ENCODE data around the gene PARP4. TPM values are rescaled to one million over a fixed set of nuclear protein-coding genes. Genes with fewer than 3 reads are reported as not detected.
A peak's percentile ranks its signal among the peaks of the same experiment; 100 is the strongest.
"Not testable (repeated sequence)": the region's sequence is repeated elsewhere in the genome, so short reads cannot be mapped to it uniquely, and the experiment has no call there.

PARP4 gene
- total RNA-seq, 1 experiment from 2014 or later = 37.9 TPM

- in situ Hi-C loops (cut with HindIII; ENCODE audit: low pct_unique_long_range_greater_than_20kb, low sequenced_read_pairs) = no loop called here
- no peak for DNase-seq (ENCODE audit: low read depth, low spot score)
Measured at GRCh38 chr13:24463078-24463477, 49.5 kb downstream of the PARP4 start.

DNA sequence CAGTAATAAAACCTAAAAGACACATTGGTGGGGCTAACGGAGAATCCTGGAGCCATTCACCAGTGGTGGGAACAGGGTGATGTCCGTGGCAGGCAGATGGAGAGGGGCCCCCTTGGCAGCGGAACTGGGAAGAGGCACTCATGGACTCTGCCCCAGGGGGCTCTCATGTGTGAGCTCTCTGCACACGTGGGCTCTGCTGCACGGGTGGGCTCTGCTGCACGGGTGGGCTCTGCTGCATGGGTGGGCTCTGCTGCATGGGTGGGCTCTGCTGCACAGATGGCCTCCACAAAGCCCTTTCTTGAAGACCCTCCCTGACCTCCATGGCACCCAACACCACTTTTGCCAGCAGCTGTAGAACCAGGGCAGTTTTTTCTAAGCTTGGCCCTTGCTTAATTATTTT lies 52.3 kb downstream of the PARP4 start:
- DNase-seq (ENCODE audit: low read depth, low spot score) = no peak
- in situ Hi-C loops (cut with HindIII; ENCODE audit: low pct_unique_long_range_greater_than_20kb, low sequenced_read_pairs) = no loop called here

- in situ Hi-C loops (cut with HindIII; ENCODE audit: low pct_unique_long_range_greater_than_20kb, low sequenced_read_pairs) = no loop called here
Measured at GRCh38 chr13:24459726-24460125, 52.9 kb downstream of the PARP4 start.

GRCh38 chr13:24459234-24459633 lies 53.3 kb downstream of the PARP4 start:
- in situ Hi-C loops (cut with HindIII; ENCODE audit: low pct_unique_long_range_greater_than_20kb, low sequenced_read_pairs) = no loop called here
- no peak for DNase-seq (ENCODE audit: low read depth, low spot score)

More at GRCh38 chr13:24459726-24460125, 52.9 kb downstream of the PARP4 start:
- no peak for DNase-seq (ENCODE audit: low read depth, low spot score)

DNA sequence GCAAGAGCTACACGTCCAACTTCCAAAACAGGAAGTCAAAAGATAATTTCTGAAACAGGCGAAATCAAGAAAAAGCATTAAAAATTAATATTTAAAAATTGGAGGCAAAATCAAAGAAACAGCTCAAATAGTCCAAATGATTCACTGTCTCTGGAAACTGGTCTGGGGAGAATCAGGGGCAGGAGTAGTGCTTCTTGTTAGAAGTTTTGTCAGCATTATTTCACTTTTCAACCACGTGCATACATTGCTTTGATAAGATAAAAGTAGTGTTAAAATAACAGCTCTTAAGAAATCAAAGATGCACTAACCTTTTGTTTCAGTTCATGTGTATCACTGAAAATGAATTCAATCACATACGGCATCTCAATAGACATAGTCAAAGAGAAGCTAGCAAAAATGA lies 53.8 kb downstream of the PARP4 start:
- no peak for DNase-seq (ENCODE audit: low read depth, low spot score)
- in situ Hi-C loops (cut with HindIII; ENCODE audit: low pct_unique_long_range_greater_than_20kb, low sequenced_read_pairs) = no loop called here

DNA sequence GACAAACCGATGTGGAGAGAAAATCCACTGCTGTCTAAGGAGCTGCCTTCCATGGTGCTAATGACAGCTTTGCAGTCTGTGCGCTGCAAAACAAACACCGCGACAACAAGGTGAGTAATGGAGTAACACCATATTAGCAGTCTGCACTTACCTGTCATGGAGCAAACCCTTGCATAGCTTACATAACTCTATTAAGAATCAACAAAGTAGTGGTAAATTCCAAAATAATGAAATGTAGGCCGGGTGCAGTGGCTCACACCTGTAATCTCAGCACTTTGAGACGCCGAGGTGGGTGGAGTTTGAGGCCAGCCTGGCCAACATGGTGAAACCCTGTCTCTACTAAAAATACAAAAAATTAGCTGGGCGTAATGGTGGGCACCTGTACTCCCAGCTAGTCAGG lies 56.2 kb downstream of the PARP4 start:
- in situ Hi-C loops (cut with HindIII; ENCODE audit: low pct_unique_long_range_greater_than_20kb, low sequenced_read_pairs) = no loop called here

DNA sequence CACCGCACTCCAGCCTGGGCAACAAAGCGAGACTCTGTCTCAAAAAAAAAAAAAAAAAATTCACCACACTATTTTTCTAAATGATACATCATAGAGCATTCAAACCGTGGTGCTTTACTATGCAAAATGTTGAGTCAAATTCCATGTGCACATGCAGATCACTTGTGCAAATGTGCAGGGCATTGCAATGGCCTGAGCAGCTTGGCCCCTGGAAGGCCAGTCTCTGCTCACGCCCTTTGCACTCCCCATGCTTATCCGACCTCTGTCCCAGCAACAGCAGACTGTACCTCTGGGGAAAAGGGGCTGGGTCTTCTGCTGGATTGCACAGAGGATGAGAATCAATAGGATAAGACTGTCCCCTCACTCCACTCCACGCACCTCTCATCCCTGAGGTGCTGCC lies 58.5 kb downstream of the PARP4 start:
- in situ Hi-C loops (cut with HindIII; ENCODE audit: low pct_unique_long_range_greater_than_20kb, low sequenced_read_pairs) = no loop called here
- DNase-seq (ENCODE audit: low read depth, low spot score) = no peak

More for the DNA sequence above, 56.2 kb downstream of the PARP4 start:
- DNase-seq (ENCODE audit: low read depth, low spot score) = no peak

- no peak for DNase-seq (ENCODE audit: low read depth, low spot score)
- in situ Hi-C loops (cut with HindIII; ENCODE audit: low pct_unique_long_range_greater_than_20kb, low sequenced_read_pairs) = no loop called here
Measured at GRCh38 chr13:24452044-24452443, 60.5 kb downstream of the PARP4 start.

GRCh38 chr13:24450530-24450929 lies 62.0 kb downstream of the PARP4 start:
- in situ Hi-C loops (cut with HindIII; ENCODE audit: low pct_unique_long_range_greater_than_20kb, low sequenced_read_pairs) = no loop called here
- no peak for DNase-seq (ENCODE audit: low read depth, low spot score)

GRCh38 chr13:24444851-24445250 lies 67.7 kb downstream of the PARP4 start:
- DNase-seq (ENCODE audit: low read depth, low spot score); in situ Hi-C loops (cut with HindIII; ENCODE audit: low pct_unique_long_range_greater_than_20kb, low sequenced_read_pairs): not testable (repeated sequence)

- no peak for DNase-seq (ENCODE audit: low read depth, low spot score)
- in situ Hi-C loops (cut with HindIII; ENCODE audit: low pct_unique_long_range_greater_than_20kb, low sequenced_read_pairs) = no loop called here
Measured at GRCh38 chr13:24443366-24443765, 69.2 kb downstream of the PARP4 start.

DNA sequence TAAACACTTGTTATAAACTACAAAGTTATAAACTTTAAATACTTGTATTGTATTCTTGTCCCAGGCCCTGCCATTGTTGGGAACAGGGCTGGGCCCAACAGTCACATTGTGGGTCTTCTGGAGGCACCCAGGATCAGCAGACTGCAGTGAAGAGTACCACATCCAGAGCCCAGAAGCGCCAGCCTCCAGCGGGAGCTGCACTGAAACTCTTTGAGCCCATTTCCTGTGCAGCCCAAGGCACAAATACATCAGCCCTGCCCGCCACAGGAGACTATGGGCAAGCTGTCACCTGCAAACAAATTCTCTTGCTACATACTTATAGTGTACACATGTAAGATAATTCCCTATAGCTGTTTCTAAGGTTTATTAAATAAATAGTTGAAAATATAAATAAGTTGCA lies 86.5 kb downstream of the PARP4 start:
- in situ Hi-C loops (cut with HindIII; ENCODE audit: low pct_unique_long_range_greater_than_20kb, low sequenced_read_pairs) = not testable (repeated sequence)

GRCh38 chr13:24419668-24420067 lies 92.9 kb downstream of the PARP4 start:
- DNase-seq (ENCODE audit: low read depth, low spot score); in situ Hi-C loops (cut with HindIII; ENCODE audit: low pct_unique_long_range_greater_than_20kb, low sequenced_read_pairs): not testable (repeated sequence)

More for the DNA sequence above, 86.5 kb downstream of the PARP4 start:
- not testable (repeated sequence) for DNase-seq (ENCODE audit: low read depth, low spot score)

GRCh38 chr13:24407844-24408243 lies 104.7 kb downstream of the PARP4 start:
- in situ Hi-C loops (cut with HindIII; ENCODE audit: low pct_unique_long_range_greater_than_20kb, low sequenced_read_pairs) = no loop called here
- peak; percentile 19 for DNase-seq (ENCODE audit: low read depth, low spot score)

GRCh38 chr13:24406524-24406923 lies 106.1 kb downstream of the PARP4 start:
- in situ Hi-C loops (cut with HindIII; ENCODE audit: low pct_unique_long_range_greater_than_20kb, low sequenced_read_pairs) = no loop called here
- DNase-seq (ENCODE audit: low read depth, low spot score) = no peak

DNA sequence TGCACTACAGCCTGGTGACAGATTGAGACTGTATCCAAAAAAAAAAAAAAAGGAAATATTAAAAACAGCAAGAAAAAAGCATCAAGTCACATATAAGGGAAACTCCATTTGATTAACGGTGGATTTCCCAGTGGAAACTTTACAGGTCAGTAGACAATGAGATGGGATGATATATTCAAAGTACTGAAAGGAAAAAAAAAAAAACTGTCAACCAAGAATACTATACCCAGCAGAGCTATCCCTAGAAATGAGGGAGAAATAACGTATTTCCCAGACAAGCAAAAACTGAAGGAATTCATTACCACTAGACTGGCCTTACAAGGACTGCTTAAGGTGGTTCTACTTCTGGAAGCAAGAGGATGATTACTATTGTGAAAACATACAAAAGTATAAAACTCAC lies 115.8 kb downstream of the PARP4 start:
- DNase-seq (ENCODE audit: low read depth, low spot score) = no peak
- in situ Hi-C loops (cut with HindIII; ENCODE audit: low pct_unique_long_range_greater_than_20kb, low sequenced_read_pairs) = no loop called here

GRCh38 chr13:24392972-24393371 lies 119.6 kb downstream of the PARP4 start:
- in situ Hi-C loops (cut with HindIII; ENCODE audit: low pct_unique_long_range_greater_than_20kb, low sequenced_read_pairs) = no loop called here
- DNase-seq (ENCODE audit: low read depth, low spot score) = no peak

DNA sequence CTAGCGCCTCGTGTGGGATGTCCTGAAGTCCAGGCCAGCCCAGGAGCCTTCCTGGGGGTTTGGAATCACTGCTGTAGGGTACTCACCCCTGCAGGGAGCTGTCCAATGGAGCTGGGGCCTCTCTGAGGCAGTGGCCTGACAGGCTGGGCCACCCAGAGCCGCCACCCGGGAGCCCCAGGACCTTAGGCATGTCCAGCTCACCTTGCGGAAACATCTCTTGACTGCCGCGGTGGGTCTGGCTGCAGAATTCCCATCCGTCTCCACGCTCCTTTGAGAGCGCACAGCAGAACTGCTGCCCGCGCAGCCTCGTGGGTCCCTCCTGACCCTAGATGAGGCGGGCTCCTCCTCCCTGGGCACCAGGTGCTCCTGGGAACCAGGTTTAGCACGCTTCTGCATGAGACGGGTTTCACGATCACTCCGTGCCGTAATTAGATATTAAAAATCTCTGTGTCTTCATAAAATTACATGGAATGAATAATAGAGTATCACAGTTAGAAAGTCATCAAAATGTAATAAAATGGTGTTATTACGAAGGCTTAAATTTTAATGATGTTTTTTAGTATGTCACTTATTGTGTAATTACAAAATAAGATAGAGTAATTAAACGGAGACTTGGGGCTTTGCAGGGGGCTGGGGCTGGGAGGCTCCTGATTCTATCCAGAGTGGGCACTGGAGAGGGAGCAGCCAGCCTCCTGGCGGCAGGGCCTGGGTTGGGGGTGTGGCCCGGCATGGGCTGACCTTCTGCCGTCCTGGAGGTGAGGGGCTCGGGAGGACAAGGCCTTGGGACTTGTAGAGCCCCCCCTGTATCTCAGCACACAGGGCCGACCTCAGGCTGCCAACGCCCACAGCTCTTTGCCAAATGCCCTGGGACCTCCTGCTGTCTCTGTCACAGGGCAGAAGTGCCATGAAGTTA lies 120.6 kb downstream of the PARP4 start:
- in situ Hi-C loops (cut with HindIII; ENCODE audit: low pct_unique_long_range_greater_than_20kb, low sequenced_read_pairs); DNase-seq (ENCODE audit: low read depth, low spot score): not testable (repeated sequence)

DNA sequence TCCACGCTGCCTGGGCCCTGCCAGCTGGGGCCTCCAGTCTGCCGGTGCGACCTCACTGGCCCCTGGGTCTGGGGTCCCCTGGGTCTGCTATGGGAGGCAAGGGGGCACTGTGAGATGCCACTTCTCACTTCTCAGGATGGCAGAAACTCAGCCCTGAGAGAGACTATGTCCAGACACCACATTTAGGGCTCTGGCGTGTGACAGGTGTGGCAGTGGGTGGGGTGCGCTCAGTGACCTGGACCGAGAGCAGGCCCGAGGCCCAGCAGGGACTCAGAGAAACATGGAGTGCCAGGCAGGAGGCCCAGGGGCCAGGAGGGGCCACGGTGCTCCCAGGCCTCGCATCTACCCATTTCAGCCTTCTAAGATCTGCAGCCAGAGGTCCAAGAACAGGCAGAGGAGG lies 121.8 kb downstream of the PARP4 start:
- DNase-seq (ENCODE audit: low read depth, low spot score); in situ Hi-C loops (cut with HindIII; ENCODE audit: low pct_unique_long_range_greater_than_20kb, low sequenced_read_pairs): not testable (repeated sequence)

Data from SK-MEL-5 (cell line).